T-cell (primary cell): ENCODE results near the gene PUS7. TPM values are rescaled to one million over a fixed set of nuclear protein-coding genes. Genes with fewer than 3 reads are reported as not detected.
"Not testable (repeated sequence)": the region's sequence is repeated elsewhere in the genome, so short reads cannot be mapped to it uniquely, and the experiment has no call there.

Experiments
- ATAC-seq, 4 experiments: fragments of 200-7000 bp in 3 of 4; fragments of 150-1000 bp in 1 of 4; cut with Tn5 transposase; replicated peaks in 1 of 4; 1 replicate in 3 of 4; 2 replicates in 1 of 4; pipeline ENCODE4 v1.10.0; 2021; ENCODE audit warnings: moderate library complexity in 3 of 4, mild to moderate bottlenecking in 2 of 4, moderate number of reproducible peaks in 1 of 4
- CTCF ChIA-PET, 2 donors: fragments of 300-600 bp; sonication (Branson Sonifier 250); formaldehyde crosslinking; loops; one replicate each; lab custom pipeline; 2022; ENCODE audit warnings: antibody characterized with exemption in 2 of 2; lab: Charles Lee
- POLR2A ChIA-PET, 2 donors: fragments of 300-600 bp; sonication (Branson Sonifier 250); formaldehyde crosslinking; loops; one replicate each; lab custom pipeline; 2022; ENCODE audit warnings: antibody characterized with exemption in 2 of 2; lab: Charles Lee
- DNase-seq, 35 experiments: peaks; one replicate each; pipeline versions ENCODE4 v3.0.0 to v3.0.0-alpha.2; 2013 to 2023
- H3K27ac ChIP-seq: one replicate; pipeline ENCODE4 v1.5.1; 2013; ENCODE audit warnings: low read length
- H3K27me3 ChIP-seq, 2 experiments: replicated peaks in 1 of 2; 1 replicate in 1 of 2; 2 replicates in 1 of 2; pipeline versions ENCODE4 v1.6.1 to v1.7.0; 2013; ENCODE audit warnings: low read length in 1 of 2, mixed read lengths in 1 of 2; ENCODE audit not compliant: control insufficient read depth in 2 of 2, insufficient read depth in 2 of 2; ENCODE audit errors: extremely low read depth in 1 of 2
- H3K36me3 ChIP-seq, 2 donors: 1 replicate in 1 of 2; 2 replicates in 1 of 2; pipeline versions ENCODE4 v1.6.1 to v1.7.0; 2013; ENCODE audit warnings: low read length in 1 of 2; ENCODE audit not compliant: control insufficient read depth in 2 of 2, insufficient read depth in 1 of 2; ENCODE audit errors: extremely low read depth in 1 of 2
- H3K4me1 ChIP-seq, 2 experiments: 1 replicate in 1 of 2; 2 replicates in 1 of 2; pipeline versions ENCODE4 v1.6.1 to v1.7.0; 2013; ENCODE audit warnings: low read length in 2 of 2, mixed read lengths in 1 of 2; ENCODE audit not compliant: insufficient read depth in 2 of 2, control insufficient read depth in 1 of 2; ENCODE audit errors: extremely low read depth in 1 of 2
- H3K4me3 ChIP-seq, 2 donors: 1 replicate in 1 of 2; 2 replicates in 1 of 2; pipeline versions ENCODE4 v1.5.1 to v1.7.0; 2013; ENCODE audit warnings: mild to moderate bottlenecking in 2 of 2, low read length in 1 of 2, moderate library complexity in 1 of 2; ENCODE audit not compliant: control insufficient read depth in 1 of 2; ENCODE audit errors: extremely low read depth in 1 of 2
- H3K9me3 ChIP-seq: 2 replicates; pipeline ENCODE4 v1.7.0; 2013
- H3K27ac Mint-ChIP-seq, 2 donors: one replicate each; pipeline ENCODE4 v1.8.0; 2020 to 2021; ENCODE audit warnings: mild to moderate bottlenecking in 2 of 2, mixed read lengths in 2 of 2
- H3K27me3 Mint-ChIP-seq, 2 donors: one replicate each; pipeline ENCODE4 v1.8.0; 2021 to 2022; ENCODE audit warnings: mixed read lengths in 2 of 2
- H3K36me3 Mint-ChIP-seq: one replicate; pipeline ENCODE4 v1.8.0; 2021; ENCODE audit warnings: mixed read lengths
- H3K4me1 Mint-ChIP-seq, 3 donors: one replicate each; pipeline ENCODE4 v1.8.0; 2020 to 2022; ENCODE audit warnings: mixed read lengths in 3 of 3, mild to moderate bottlenecking in 1 of 3
- H3K4me3 Mint-ChIP-seq, 3 donors: one replicate each; pipeline ENCODE4 v1.8.0; 2020 to 2022; ENCODE audit warnings: mild to moderate bottlenecking in 3 of 3, mixed read lengths in 3 of 3, moderate library complexity in 3 of 3
- H3K9me3 Mint-ChIP-seq, 3 donors: one replicate each; pipeline ENCODE4 v1.8.0; 2020 to 2022; ENCODE audit warnings: mixed read lengths in 3 of 3
- WGBS: methylation state at CpG from one replicate; pipeline ENCODE4 v1.1.5; 2013; ENCODE audit warnings: missing lambda C conversion rate; ENCODE audit not compliant: insufficient coverage; 5-methylcytosine and 5-hydroxymethylcytosine counted together
- total RNA-seq, 35 experiments: library from RNA in 6 of 35; stranded (reverse) in 6 of 35; fragments of 120-200 nt in 1 of 35; gene quantifications; one replicate each; pipeline versions ENCODE4 v1.2.1 to v1.2.4 and lab custom pipeline; 2013 to 2026

The PUS7 gene
- total RNA-seq, 5 donors from 2014 or later (not counting 1 experiment from before 2014, with no cell fraction given), result 3.6 to 10.2 (median 5.7) TPM

GRCh38 chr7:105409775-105410174, 112.3 kb downstream of the PUS7 start:
- H3K36me3 ChIP-seq, H3K4me3 ChIP-seq, H3K9me3 ChIP-seq, H3K27me3 ChIP-seq, H3K9me3 Mint-ChIP-seq, H3K36me3 Mint-ChIP-seq, H3K27ac Mint-ChIP-seq, H3K4me1 ChIP-seq, DNase-seq, H3K27ac ChIP-seq, H3K27me3 Mint-ChIP-seq, ATAC-seq, H3K4me3 Mint-ChIP-seq, H3K4me1 Mint-ChIP-seq, POLR2A ChIA-PET: not testable (repeated sequence)
- CTCF ChIA-PET, result interaction anchor here in 1 of 2 donors (0.5 to 0.7 kb wide), 2 partner anchors 63 to 168 kb away, joined by 4 to 7 read pairs; no protein-coding TSS in a partner anchor
- no CpG with 5 or more reads among the region's 3 CpGs for WGBS

DNA sequence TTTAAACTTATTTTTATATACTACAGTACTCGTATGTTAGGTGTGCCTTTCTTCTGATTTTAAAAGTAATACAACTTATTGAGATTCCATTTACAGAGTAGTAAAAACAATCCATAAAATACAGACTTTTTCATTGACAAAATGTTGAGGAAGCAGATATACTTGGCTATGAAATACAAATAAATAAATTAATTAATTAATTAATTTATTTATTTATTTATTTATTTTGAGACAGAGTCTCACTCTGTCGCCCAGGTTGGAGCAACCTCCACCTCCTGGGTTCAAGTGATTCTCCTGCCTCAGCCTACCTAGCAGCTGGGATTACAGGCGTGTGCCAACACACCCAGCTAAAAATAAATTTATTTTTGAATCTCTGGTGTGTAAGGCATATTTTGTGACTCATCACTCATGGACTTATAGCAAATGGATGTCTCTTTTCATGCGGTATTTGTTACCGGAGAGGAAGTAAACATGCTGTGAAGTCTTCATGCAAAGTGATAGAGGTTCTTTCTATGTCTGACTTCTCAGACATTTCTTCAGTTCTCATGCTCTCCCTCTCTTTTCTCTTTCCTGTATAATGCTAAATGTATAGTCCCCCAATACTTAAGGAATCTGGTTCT, 113.2 kb downstream of the PUS7 start:
- CTCF ChIA-PET, result interaction anchor here in 1 of 2 donors (0.6 to 0.7 kb wide), 2 partner anchors 10 to 167 kb away, joined by 4 to 8 read pairs; no protein-coding TSS in a partner anchor
- Mint-ChIP-seq H3K9me3 (no peaks in the 10 kb centered on the region), H3K27me3 (no peaks in the 10 kb centered on the region), H3K4me1 (no peaks in the 10 kb centered on the region), H3K27ac (no peak overlapping the region), H3K4me3 (no peak overlapping the region), H3K36me3 (no peaks in the 10 kb centered on the region)
- Histone ChIP-seq H3K4me1 (no peaks in the 10 kb centered on the region), H3K27me3 (no peaks in the 10 kb centered on the region), H3K4me3 (no peak overlapping the region), H3K27ac (no peak overlapping the region), H3K9me3 (no peaks in the 10 kb centered on the region), H3K36me3 (no peaks in the 10 kb centered on the region)
- WGBS, result no CpG with 5 or more reads among the region's 5 CpGs
- no peak for ATAC-seq
- POLR2A ChIA-PET, result interaction anchor here in 1 of 2 donors (0.7 kb wide), 1 partner anchor 10 kb away, joined by 5 read pairs; no protein-coding TSS in a partner anchor
- no peak for DNase-seq

Other genes with a start within 250 kb of the PUS7 start
- 10 to 100 TPM; 41.6 to 71.4 (median 46.9) TPM for gene SRPK2, start 133.3 kb downstream of the PUS7 start, total RNA-seq
- gene RINT1, start 9.9 kb upstream of the PUS7 start, total RNA-seq, result 10 to 100 TPM; 22.5 to 30.4 (median 25.2) TPM
- gene EFCAB10, start 59.2 kb upstream of the PUS7 start, total RNA-seq, result 1 to 10 TPM in 2 of 5 donors, under 1 TPM in 3; 0.58 to 2.3 (median 0.72) TPM